Central memory CD4-positive, alpha-beta T cell (primary cell): ENCODE measurements around the gene PIEZO2.
"Not testable (repeated sequence)": the region's sequence is repeated elsewhere in the genome, so short reads cannot be mapped to it uniquely, and the experiment has no call there.

ENCODE experiments used
- DNase-seq: peaks from one replicate; pipeline ENCODE4 v3.0.0; 2022

Gene PIEZO2

DNA sequence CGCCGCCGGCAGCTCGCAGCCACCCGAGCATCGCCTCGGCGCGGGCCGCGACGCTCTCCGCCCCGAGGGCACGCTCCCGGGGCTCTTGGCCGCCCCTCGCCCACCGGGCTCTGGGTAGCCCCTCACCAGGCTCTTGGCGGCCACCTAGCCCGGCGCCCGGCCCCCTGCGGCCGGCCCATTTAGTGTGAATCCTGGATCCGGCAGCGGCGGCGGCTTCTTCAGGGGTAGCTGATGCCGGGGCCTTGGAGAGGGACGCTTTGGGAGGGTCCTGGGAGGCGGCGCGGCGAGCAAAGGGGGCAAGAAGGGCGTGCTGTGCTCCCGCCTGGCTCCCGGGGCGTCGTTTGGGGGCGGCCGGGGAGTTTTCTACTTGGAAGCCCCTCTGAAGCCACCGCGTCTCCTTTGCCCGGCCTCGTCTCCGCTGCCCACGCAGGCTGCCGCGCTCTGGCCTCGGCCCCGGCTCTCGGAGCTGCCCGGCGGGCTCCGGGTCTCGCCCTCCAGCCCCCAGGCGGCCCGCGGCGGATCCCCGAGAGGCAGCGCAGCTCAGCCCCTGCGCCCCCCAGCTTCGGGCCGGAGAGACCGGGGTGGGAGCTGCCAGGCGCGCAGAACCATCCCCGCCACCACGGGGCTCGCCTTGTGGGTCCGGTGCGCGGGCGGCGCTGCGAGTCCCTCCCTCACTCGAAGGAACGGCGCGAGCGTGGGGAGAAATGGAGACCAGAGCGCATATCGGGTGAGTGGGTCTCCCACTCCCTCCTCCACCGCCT is 509 bp downstream of the PIEZO2 start:
- DNase-seq: no peak

DNA sequence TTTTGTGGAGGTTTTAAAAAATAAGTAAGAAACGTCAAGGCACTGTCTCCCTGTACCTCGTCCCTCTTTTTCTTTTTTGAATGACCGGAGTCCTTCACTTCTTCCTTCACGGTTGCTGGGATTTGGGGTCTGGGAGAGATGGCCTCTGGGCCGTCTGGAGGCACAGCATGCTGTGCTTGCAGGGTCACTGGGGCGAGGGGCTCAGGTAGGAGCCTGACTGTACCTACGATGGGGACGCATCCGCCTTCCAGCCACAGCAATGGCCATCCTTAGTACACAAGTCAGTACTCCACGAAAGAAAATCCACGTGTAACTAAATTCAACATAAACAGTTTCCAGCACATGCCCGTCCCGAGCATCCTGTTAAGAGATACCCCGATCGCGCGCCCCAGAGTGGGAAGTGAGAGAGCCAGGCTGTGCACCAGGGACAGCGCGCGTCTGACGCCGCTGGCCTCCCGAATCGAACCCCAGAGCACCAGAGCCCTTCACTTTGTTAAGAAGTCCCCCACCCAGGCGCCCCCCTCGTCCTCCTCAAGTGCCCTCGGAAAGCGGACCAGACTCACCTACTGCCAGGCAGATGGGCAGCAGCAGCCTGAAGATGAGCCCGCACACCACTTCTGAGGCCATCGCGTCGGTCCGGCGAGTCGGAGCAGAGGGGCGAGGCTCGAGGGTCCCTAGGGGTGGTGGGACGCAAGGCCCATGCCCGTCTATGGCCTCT is 1.2 kb downstream of the PIEZO2 start:
- no peak for DNase-seq

DNA sequence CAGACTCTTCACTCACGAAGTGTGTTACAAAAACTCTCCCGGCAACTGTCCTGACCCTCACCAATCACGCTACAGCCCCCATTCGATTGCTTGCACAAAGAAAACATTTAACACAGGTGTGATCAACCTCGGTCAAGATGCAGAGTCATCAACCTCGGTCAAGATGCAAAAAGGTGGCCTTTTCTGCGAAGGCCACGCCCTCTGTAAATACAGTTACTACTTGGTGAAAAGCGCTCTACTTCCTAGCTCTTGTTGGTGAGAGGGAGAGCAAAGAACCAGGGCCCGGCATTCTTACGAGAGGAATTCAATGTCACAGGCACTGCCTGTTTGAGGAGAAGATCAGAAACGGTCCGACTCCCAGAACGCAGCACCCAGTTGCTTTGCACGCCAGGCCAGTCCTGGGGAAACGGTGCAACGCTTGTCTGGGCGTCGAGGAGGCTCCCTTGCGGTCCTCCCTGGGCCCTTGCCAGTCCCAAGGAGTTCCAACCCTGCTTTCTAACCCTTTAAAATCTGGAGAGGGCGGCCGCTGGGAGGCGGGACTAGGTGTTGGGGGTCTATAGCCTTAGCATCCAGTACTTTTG is 1.9 kb downstream of the PIEZO2 start:
- DNase-seq: no peak

DNA sequence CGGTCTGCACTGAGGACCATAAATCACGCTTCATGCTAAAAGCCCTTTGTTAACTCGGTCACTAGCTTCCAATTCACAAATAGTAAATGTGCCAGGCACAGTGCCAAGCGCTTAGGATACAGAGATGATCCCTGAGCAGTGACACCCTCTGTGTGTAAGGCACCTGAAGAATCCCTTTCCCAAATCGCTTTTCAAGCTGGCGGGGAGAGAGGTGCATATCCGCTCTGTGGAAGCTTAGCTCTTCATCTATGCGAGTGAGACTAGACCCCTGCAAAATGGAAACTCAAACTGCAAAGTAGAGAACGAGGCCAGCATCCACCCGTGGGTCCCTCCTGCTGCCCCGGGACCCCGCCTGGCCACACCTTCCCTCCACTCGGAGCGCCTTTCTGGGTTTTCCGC is 2.4 kb downstream of the PIEZO2 start:
- DNase-seq: no peak

DNA sequence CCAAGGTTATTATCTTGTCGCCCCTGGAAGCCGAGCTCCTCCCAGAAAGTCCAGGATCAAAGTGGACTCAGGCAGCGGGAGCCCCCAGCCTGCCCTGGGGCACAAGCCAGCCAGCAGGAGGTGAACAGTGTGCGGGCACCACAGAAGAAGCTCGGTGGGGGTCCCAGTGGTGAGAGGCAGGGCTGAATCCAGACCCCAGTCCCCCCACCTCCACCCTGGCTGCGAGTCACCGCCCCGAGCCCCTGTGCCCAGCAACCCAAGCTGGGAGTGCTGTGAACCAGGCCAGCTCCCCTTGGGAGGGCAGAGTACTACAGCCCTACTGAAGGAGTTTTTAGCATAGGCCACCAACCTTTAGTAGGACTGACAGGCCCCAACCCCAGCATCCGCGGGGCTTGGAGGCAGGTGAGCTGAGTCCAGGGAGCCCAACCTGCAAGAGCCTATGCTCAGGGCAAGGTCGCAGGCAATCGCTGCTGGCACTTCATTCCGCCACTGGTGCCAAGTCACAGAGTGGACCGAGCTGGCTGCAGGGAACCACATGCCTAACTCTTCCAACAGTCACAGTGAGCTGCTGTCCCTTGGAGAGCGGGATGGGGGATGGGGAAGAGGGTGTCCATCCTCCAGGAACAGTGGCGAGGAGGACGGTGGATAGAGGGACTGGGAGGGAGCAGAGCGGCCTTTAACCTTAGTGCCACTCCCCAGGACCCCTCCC is 3.0 kb downstream of the PIEZO2 start:
- DNase-seq: no peak

DNA sequence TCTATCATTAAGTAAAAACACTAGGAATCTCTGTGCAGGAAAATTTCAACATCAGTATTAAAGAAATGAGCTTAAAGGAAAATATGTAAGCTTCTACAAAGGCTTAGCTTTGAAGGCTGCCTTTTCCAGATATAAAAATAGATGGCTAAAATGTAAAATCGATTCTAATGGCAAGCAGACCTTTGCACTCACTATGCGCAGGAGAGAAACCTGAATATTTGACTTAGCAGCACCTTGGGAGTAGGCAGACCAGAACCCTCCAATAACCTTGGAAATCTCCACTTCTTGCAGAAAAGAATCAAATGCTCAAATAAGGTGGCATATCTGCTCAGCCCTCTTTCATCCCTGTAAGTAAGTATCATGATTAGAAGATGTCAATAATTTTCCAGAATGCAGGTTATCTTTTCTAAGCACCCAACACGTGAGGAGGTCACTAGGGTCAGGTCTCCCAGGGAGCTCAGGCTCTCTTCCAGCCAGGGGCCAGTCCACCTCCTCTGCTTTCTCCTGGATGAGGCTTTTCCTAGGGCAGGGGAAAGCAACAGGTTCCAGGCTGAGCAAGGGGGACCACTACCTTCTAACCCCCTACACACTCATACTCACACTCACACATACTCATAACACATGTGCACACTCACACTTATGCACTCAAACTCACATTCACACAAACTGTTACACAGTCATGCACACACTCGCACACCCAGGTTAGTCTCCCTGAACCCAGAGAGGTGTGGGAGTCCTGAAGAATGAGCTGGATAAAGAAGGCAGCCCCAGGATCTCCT is 3.8 kb downstream of the PIEZO2 start:
- no peak for DNase-seq

- DNase-seq: no peak
Measured at GRCh38 chr18:11137400-11137799, 12.0 kb downstream of the PIEZO2 start.

DNA sequence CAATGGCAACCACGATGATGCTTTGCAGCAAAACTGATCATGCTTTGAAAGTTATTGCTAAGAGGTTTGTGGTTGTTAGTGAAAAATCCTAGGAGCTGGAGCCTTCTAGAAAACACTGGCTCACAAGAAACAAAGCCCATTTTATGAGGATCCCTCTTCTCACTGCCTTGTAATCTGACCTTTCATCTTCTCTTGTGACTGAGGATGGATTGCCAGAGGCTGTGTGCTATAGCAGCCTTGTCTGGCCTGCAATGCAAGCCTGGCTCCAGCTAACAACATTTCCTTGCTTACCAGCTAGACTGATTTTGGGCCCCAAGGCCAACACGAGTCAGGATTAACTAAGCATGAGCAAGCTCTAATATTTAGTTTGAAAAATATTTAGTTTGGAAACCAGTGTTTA is 13.1 kb downstream of the PIEZO2 start:
- DNase-seq: no peak

DNA sequence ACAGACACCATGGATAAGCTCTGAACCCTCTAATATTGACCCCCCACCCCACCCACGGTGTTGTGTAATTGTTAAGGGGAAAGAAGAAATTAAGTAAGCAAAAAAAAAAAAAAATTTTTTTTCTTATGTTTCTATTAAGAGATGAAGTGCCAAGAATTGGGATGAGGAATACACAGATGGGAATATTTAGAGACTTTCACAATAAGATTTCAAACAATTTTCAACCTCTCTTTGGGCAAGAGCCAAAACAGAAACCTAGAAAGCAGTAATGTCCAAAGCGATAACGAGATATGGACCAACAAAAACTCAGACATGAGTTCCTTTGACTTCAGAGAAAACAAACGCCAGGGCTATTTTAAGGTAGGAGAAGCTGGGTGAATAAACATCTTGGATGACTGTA is 14.4 kb downstream of the PIEZO2 start:
- no peak for DNase-seq

GRCh38 chr18:11129059-11129458 is 20.3 kb downstream of the PIEZO2 start:
- DNase-seq: not testable (repeated sequence)

- no peak for DNase-seq
Measured at GRCh38 chr18:11125492-11126315, 23.7 kb downstream of the PIEZO2 start.

DNA sequence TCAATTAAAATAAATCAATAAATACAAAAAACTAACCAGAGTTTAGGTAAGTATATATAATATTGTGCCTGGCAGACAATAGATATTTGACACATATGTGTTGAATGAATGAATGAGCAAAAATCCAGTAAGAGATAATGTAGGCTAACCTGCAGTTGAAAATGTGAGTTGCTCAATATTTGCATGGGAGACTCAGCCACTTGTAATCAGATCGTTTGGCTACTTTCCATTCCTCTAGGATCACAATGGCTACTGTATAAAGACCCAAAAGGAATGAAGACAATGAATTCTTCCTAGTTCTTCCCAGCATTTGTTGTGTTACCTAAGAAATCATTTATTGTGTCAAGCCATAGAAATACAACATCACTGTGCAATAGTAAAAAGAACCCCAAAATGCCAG is 25.3 kb downstream of the PIEZO2 start:
- no peak for DNase-seq

DNA sequence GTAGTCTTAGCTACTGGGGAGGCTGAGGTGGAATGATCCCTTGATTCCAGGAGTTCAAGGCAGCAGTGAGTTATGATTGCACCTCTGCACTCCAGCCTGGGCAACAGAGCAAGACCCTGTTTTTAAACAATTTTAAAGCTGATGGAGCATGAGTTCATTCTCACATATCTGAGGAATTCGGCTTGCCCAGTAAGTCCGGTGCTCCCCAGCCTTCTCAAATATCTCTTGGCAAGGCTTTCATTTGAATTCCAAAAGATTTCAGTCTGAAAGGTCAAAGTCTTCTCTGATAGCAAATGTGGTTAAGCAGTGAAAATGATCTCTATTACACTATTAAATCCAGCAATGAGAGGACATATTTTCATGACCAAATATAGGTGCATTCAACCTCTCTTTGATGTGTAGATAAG is 27.9 kb downstream of the PIEZO2 start:
- DNase-seq: no peak

DNA sequence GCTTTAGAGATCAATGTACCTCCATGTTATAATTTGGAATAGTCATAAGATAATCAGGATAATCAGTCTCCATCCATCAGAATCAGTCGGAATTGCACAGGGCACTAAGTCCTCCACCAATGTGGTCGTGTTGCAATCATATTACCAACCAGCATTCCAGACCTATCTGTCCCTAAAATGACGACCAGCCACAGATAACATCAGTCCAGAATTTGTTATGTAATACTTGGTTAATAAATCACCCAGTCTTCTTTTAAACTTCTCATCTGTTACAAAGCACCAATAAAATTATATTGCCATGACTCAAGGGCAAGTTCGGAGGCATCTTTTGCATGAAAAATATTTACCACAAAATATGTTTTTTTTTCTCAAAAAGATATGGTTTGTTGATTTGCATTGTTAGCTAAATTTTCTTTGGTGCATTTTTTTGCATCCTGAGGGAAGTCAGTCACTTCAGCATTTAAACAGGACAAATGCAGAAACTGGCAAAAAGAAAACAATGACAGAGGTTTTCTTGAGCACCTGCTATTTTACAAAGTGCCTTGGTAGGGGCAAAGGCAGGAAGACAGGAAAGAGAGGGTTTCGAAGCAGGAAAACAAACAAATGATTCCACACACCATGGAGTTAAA is 29.3 kb downstream of the PIEZO2 start:
- DNase-seq: no peak

- no peak for DNase-seq
Measured at GRCh38 chr18:11119550-11119949, 29.8 kb downstream of the PIEZO2 start.

DNA sequence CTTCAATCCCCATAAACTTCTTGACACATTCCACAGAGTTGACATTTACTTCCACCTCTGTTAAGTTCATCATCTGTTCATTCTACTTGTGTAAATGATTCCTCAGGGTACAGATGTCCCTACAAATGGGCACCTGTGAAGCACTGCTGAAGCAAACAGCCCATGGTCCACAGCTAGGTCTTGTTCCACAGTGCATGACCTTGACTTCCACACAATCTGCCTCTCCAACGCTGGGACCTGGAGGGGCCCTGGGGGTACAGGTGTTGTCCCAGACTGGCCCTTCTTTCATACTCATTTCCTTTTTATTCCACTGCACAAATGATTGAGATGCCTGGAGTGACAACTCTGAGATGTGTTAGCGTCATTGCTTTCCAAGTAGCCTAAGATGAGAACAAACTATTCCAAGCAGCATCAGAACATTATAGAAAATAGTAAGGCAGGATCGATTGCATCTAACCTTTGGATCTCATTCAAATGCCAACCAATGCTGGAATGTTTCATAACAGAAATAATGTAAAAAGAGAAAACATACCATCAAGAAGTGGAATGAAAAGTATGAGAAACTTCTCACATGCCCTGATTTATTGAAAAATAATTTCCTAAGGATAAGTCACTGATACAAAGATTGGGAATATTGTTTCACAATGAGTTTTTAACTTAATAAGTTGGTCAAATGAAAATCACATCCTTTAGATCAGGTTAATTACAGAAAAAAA is 31.2 kb downstream of the PIEZO2 start:
- no peak for DNase-seq

GRCh38 chr18:11115276-11115675 is 34.1 kb downstream of the PIEZO2 start:
- DNase-seq: no peak

DNA sequence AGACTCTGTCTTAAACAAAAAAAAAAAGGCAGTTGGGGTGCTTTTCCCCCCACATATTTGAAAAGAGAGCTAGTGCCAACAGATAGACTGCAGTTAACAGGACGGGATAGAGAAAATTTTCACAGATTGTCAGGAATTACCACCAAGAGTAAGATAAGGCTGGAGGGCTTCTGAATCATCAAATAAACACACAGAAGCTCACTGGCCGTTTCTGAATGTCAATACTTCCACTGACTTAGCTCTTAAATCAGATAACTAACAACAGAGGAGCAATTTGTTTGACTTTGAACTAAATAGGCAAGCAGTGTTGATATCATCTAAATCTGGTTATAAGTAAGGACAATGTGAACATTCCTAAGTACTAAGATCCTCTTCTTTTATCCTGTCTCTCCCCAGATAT is 34.7 kb downstream of the PIEZO2 start:
- no peak for DNase-seq

DNA sequence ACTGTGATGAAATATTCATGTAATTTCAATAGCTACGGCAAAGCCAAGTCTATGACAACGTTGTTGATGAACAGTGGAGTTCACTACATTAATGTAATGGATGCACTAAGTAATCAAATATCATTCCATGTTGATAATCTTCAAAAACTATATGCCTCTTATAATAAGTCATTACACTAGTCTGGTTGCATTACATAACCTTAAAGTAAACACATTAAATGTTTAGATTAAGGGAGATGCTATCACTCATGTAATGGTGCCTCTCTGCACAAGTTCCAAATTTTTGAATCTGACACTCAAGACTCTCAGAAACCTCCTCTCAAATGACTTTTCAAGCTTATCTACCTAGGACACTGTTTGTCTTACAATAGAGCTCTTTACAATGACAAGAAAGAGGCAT is 35.4 kb downstream of the PIEZO2 start:
- no peak for DNase-seq

GRCh38 chr18:11113046-11113548 is 36.3 kb downstream of the PIEZO2 start:
- no peak for DNase-seq
